VCaP (cell line): Measurements from ENCODE around the gene PIK3CB.
"Not testable (repeated sequence)": the region's sequence is repeated elsewhere in the genome, so short reads cannot be mapped to it uniquely, and the experiment has no call there.

Experiments used
- H3K27ac ChIP-seq: fragments of 450-650 bp; 2 replicates; pipeline ENCODE4 v1.5.1; 2017
- TF ChIP-seq, protein P1 (sequence below): fragments of 450-650 bp; conservative IDR thresholded peaks from 2 replicates; pipeline ENCODE4 v1.5.1; 2017; ENCODE audit warnings: mild to moderate bottlenecking, moderate library complexity

PIK3CB gene

DNA sequence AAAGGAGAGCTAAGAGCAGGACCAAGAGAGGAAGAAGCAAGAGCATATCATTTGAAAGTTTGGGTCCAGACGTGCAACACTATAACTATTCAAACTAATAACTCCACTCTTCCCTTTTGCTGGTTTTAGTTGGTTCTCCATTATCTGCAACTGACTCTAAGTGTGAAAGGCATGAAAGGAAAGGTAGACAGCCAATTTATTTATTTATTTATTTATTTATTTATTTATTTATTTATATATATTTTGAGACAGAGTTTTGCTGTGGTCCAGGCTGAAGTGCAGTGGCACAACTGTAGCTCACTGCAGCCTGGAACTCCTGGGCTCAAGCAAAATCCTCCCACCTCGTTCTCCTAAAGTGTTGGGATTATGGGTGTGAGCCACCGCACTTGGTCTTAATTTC is 22.1 kb upstream of the PIK3CB start:
- no peak overlapping the region for H3K27ac ChIP-seq
- TF ChIP-seq, protein P1, sequence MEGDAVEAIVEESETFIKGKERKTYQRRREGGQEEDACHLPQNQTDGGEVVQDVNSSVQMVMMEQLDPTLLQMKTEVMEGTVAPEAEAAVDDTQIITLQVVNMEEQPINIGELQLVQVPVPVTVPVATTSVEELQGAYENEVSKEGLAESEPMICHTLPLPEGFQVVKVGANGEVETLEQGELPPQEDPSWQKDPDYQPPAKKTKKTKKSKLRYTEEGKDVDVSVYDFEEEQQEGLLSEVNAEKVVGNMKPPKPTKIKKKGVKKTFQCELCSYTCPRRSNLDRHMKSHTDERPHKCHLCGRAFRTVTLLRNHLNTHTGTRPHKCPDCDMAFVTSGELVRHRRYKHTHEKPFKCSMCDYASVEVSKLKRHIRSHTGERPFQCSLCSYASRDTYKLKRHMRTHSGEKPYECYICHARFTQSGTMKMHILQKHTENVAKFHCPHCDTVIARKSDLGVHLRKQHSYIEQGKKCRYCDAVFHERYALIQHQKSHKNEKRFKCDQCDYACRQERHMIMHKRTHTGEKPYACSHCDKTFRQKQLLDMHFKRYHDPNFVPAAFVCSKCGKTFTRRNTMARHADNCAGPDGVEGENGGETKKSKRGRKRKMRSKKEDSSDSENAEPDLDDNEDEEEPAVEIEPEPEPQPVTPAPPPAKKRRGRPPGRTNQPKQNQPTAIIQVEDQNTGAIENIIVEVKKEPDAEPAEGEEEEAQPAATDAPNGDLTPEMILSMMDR: no peak

DNA sequence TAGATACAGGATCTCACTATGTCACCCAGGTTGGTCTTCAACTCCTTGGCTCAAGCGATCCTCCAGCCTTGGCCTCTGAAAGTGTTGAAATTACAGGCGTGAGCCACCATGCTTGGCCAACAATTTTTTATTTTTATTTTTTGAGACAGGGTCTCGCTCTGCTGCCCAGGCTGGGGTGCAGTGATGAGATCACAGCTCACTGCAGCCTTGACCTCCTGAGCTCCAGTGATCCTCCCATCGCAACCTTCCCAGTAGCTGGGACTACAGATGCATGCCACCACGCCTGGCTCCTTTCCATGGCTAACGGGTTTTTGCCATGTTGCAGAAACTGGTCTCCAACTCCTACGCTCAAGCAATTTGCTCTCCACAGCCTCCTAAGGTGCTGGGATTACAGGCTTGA is 20.2 kb upstream of the PIK3CB start:
- no peak overlapping the region for H3K27ac ChIP-seq
- TF ChIP-seq, protein P1: no peak

DNA sequence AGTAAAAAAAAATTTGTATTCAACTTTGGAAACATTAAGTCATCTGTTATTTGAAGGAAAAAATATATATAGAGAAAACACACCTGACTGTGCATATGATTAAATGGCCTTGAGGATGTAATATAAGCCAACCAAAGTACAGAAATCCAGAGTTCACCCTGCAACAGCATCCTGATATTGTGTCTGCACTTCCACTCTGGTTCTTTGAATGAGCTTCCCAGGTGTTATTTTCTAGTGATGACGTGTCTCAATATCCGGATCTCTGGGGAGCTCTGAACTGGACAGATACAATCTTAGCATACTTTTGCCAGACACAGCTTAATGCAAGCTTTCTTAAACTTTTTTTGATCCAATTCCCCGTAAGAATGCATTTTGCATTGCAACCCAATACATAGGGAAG is 19.5 kb upstream of the PIK3CB start:
- no peak overlapping the region for H3K27ac ChIP-seq
- TF ChIP-seq, protein P1: no peak

DNA sequence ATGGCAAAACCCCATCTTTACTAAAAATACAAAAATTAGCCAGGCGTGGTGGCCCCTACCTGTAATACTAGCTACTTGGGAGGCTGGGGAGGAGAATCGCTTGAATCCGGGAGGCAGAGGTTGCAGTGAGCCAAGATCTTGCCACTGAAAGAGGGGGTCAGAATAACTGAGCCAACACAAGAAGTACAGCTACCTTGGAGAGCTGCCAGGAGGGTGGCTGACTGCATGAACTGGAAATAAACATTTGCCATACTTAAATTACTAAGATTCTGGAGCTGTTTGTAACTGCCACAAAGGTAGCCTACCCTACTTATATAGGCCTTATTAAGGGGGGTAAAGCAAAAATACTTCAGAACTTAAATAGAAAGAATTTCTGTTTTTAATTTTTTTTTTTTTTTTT is 15.4 kb upstream of the PIK3CB start:
- TF ChIP-seq, protein P1: no peak
- no peak overlapping the region for H3K27ac ChIP-seq

DNA sequence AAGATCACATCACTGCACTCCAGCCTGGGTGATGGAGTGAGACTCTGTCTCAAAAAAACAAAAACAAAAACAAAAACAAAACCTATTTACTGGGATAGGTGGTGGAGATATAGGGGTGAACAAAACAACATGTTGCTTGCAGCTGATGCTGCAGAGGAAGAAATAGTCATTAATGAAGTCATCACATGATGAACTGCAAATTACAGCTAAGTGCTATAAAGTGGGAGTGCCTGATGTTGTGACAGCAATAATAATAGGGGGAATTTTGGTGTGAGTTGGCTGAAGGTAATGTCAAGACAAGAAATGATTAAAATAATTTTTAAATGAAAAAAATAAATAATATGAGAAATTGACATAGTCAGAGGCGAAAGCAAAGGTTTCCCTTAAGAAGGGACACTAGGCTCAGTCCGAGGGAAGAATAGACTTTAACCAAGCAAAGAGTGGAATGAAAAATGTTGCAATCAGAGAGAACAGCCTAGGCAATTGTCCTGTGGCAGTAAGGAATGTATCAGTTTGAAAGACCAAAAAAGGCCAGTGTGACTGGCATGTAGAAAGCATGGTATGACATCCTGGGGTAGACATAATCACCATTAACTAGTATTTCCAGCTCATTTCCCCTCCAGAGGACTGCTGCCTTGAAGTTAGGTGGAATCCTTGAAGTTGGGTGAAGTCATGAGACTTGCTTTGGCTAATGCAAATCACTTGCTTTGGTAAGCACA is 14.7 kb upstream of the PIK3CB start:
- H3K27ac ChIP-seq: no peak overlapping the region
- TF ChIP-seq, protein P1: no peak

DNA sequence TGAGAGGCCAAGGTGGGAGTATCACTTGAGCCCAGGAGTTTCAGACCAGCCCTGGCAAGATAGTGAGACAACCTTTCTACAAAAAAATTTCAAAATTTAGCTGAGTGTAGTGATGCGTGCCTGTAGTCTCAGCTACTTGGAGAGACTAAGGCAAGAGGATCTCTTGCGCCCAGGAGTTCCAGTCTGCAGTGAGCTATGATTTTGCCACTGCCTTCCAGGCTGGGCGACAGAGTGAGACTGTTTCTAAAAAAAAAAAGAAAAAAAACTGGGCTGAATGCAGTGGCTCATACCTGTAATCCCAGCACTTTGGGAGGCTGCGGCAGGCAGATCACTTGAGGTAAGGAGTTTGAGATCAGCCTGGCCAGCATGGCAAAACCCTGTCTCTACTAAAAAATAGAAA is 14.0 kb upstream of the PIK3CB start:
- TF ChIP-seq, protein P1: no peak
- H3K27ac ChIP-seq: no peak overlapping the region

DNA sequence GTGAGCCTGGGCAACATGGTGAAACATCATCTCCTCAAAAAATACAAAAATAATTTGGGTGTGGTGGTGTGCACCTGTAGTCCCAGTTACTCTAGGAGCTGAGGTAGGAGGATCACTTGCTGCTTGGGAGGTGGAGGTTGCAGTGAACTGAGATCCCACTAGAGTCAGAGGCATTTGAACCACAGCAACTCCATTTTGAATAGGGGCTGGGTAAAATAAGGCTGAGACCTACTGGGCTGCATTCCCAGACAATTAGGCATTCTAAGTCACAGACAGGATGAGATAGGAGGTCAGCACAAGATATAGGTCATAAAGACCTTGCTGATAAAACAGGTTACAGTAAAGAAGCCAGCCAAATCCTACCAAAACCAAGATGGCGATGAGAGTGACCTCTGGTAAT is 12.1 kb upstream of the PIK3CB start:
- not testable (repeated sequence) for H3K27ac ChIP-seq

DNA sequence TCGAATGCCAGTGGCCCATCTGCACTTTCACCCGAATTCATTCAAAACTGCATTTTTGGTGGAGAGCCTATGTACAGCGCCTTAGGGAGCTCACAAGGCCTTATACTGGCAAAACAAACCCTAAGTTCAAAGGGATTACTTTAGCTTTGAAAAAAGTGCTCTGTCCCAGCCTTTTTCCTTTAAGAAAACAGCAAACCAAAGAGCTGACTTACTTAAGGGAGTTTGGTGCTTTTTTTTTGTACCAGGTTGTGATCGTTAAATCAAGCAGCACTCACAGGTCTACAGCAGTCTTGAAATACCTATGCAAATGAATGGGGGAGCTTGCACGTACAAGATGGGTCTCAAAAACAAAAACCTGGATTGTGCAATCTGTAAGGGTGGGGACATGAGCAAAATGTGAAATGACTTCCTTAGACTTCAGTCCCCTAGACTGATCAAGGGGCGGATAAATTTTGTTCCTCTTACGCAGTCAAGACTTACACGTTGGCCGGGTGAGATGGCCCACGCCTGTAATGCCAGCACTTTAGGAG is 11.6 kb upstream of the PIK3CB start:
- TF ChIP-seq, protein P1: no peak
- no peak overlapping the region for H3K27ac ChIP-seq
